Stimulated activated naive CD8-positive, alpha-beta T cell treated with anti-CD3 and anti-CD28 coated beads, Interleukin-15, Interleukin-2, amounts not matched to agents 100 U/mL and 50 U/mL, for 24 hours (primary cell): ENCODE measurements around the gene HLA-DOB.
"Not testable (repeated sequence)": the region's sequence is repeated elsewhere in the genome, so short reads cannot be mapped to it uniquely, and the experiment has no call there.

Source experiments
- ATAC-seq: fragments of 150-1000 bp; cut with Tn5 transposase; one replicate; pipeline ENCODE4 v1.10.0; 2021
- DNase-seq: peaks from one replicate; pipeline ENCODE4 v3.0.0; 2021

HLA-DOB gene

GRCh38 chr6:32814145-32814544, 2.7 kb downstream of the HLA-DOB start:
- DNase-seq (no peak), ATAC-seq (peak; percentile 48)

- no peak for DNase-seq
These were observed 7.6 kb downstream of the HLA-DOB start for GRCh38 chr6:32809171-32809570.

GRCh38 chr6:32807020-32807580, 9.7 kb downstream of the HLA-DOB start:
- no peak for ATAC-seq
- DNase-seq, result no peak

More at GRCh38 chr6:32809171-32809570, 7.6 kb downstream of the HLA-DOB start:
- ATAC-seq, result no peak

GRCh38 chr6:32805404-32805803, 11.4 kb downstream of the HLA-DOB start:
- ATAC-seq, DNase-seq: not testable (repeated sequence)

- DNase-seq (no peak), ATAC-seq (no peak)
These were observed 13.4 kb downstream of the HLA-DOB start for GRCh38 chr6:32803416-32803815.

GRCh38 chr6:32799740-32800139, 17.1 kb downstream of the HLA-DOB start:
- ATAC-seq (no peak), DNase-seq (no peak)

- ATAC-seq, result no peak
- DNase-seq, result no peak
These were observed 17.6 kb downstream of the HLA-DOB start for GRCh38 chr6:32799168-32799567.

GRCh38 chr6:32796848-32797776, 19.7 kb downstream of the HLA-DOB start:
- ATAC-seq (peak; percentile 72), DNase-seq (peak; percentile 86)

GRCh38 chr6:32794510-32794909, 22.3 kb downstream of the HLA-DOB start:
- no peak for ATAC-seq
- no peak for DNase-seq

- ATAC-seq, result no peak
These were observed 23.8 kb downstream of the HLA-DOB start for GRCh38 chr6:32792901-32793435.

GRCh38 chr6:32790306-32790705, 26.5 kb downstream of the HLA-DOB start:
- DNase-seq (no peak), ATAC-seq (no peak)

More at GRCh38 chr6:32792901-32793435, 23.8 kb downstream of the HLA-DOB start:
- no peak for DNase-seq

GRCh38 chr6:32785781-32786533, 30.8 kb downstream of the HLA-DOB start:
- ATAC-seq, result peak; percentile 49
- DNase-seq, result peak; percentile 26

GRCh38 chr6:32782923-32783322, 33.9 kb downstream of the HLA-DOB start:
- not testable (repeated sequence) for DNase-seq, ATAC-seq

GRCh38 chr6:32779036-32779435, 37.8 kb downstream of the HLA-DOB start:
- DNase-seq, result no peak
- no peak for ATAC-seq

GRCh38 chr6:32775071-32775470, 41.7 kb downstream of the HLA-DOB start:
- ATAC-seq, result no peak
- DNase-seq, result no peak

- ATAC-seq, result no peak
- DNase-seq, result no peak
These were observed 42.4 kb downstream of the HLA-DOB start for GRCh38 chr6:32774426-32774825.

GRCh38 chr6:32772656-32773055, 44.1 kb downstream of the HLA-DOB start:
- DNase-seq, result no peak

GRCh38 chr6:32764048-32764447, 52.8 kb downstream of the HLA-DOB start:
- no peak for DNase-seq
- ATAC-seq, result no peak

More at GRCh38 chr6:32772656-32773055, 44.1 kb downstream of the HLA-DOB start:
- ATAC-seq, result no peak

- DNase-seq (no peak), ATAC-seq (no peak)
These were observed 53.4 kb downstream of the HLA-DOB start, which contains the start of gene HLA-DQB2 for GRCh38 chr6:32763421-32763820. HLA-DQB2 (minus strand) TSS chr6:32763532; CDS start chr6:32763470, 62 bp downstream.
